ENCODE measurements around the gene EP400. TPM values are rescaled to one million over a fixed set of nuclear protein-coding genes. Genes with fewer than 3 reads are reported as not detected.

EP400 gene
- total and polyA plus RNA-seq, 2 of the 4 experiments (the other 2 are of a cell fraction): 4.3 to 11.4 TPM

GRCh38 chr12:132089407-132089910 lies 139.7 kb downstream of the EP400 start:
- no peak overlapping the region for H2BK15ac ChIP-seq (ENCODE audit: low read depth, low read length)
- no peaks in the 10 kb centered on the region for H3K27me3 ChIP-seq (ENCODE audit: control insufficient read depth, insufficient read depth, low read length)
- H3K14ac ChIP-seq (replicated peaks; ENCODE audit: low read depth, low read length): no peak overlapping the region
- H3K36me3 ChIP-seq (ENCODE audit: control insufficient read depth, insufficient read depth, low read length): peaks cover 2% of the 10 kb centered on the region; the same call in 1 of the 2 replicates
- H4K8ac ChIP-seq (ENCODE audit: low read depth in 2 of 2, low read length in 2 of 2): no peak overlapping the region
- no peaks in the 10 kb centered on the region; the same call in 1 of the 2 replicates for H3K9me1 ChIP-seq (ENCODE audit: insufficient read depth, low read length)
- H3K23ac ChIP-seq (ENCODE audit: low read depth, low read length): no peak overlapping the region
- no peak overlapping the region for H3K4ac ChIP-seq (ENCODE audit: low read depth, low read length)
- no peaks in the 10 kb centered on the region; the same call in 1 of the 2 replicates for H4K20me1 ChIP-seq (ENCODE audit: insufficient read depth, low read length)
- intact Hi-C loops (cut with micrococcal nuclease) (no loop called here), dilution Hi-C loops (cut with HindIII; ENCODE audit: low sequenced_read_pairs, unreplicated experiment) (no loop called here), in situ Hi-C loops (cut with MboI; ENCODE audit: low sequenced_read_pairs) (no loop called here)
- BruUV-seq (replicated peaks): no TSS peak
- no peak overlapping the region for H2AFZ ChIP-seq (replicated peaks; ENCODE audit: low read length, poor library complexity)
- H2BK5ac ChIP-seq (ENCODE audit: low read depth, low read length, poor library complexity, severe bottlenecking): no peak overlapping the region
- no peak for TF ChIP-seq SMC3 (IDR thresholded peaks at IDR 0.05; ENCODE audit: low read depth, low read length)
- no peak for TF ChIP-seq FOS (IDR thresholded peaks at IDR 0.05; ENCODE audit: low read depth, low read length)
- TF ChIP-seq BHLHE40 (IDR thresholded peaks at IDR 0.05; ENCODE audit: low read depth, low read length): no peak
- no peak for TF ChIP-seq MAFK (IDR thresholded peaks at IDR 0.05; ENCODE audit: low read depth, low read length)
- no peak for TF ChIP-seq CEBPB (IDR thresholded peaks at IDR 0.05; ENCODE audit: low read depth, low read length)
- TF ChIP-seq CHD1 (IDR thresholded peaks at IDR 0.05; ENCODE audit: low read depth, low read length): no peak
- TF ChIP-seq ELK1 (IDR thresholded peaks at IDR 0.05; ENCODE audit: borderline replicate concordance, low read depth, low read length): no peak
- no peak for TF ChIP-seq USF2 (IDR thresholded peaks at IDR 0.05; ENCODE audit: low read depth, low read length)
- no peak for TF ChIP-seq MXI1 (IDR thresholded peaks at IDR 0.05; ENCODE audit: borderline replicate concordance, low read depth, low read length)
- no peak for TF ChIP-seq MAZ (IDR thresholded peaks at IDR 0.05; ENCODE audit: borderline replicate concordance, low read depth, low read length)
- no peak overlapping the region for H2BK20ac ChIP-seq (ENCODE audit: low read depth, low read length)
- no peak overlapping the region for H3K56ac ChIP-seq (ENCODE audit: extremely low read depth, insufficient read depth, low read length)
- no peak overlapping the region for H2BK120ac ChIP-seq (ENCODE audit: low read depth, low read length)
- H4K91ac ChIP-seq (ENCODE audit: insufficient read depth, low read depth, low read length): no peak overlapping the region
- H4K5ac ChIP-seq (ENCODE audit: low read depth, low read length): no peak overlapping the region
- H3K18ac ChIP-seq (ENCODE audit: low read depth, low read length): no peak overlapping the region
- H3K4me3 ChIP-seq (ENCODE audit: insufficient read depth, low read depth, low read length): no peak overlapping the region
- peaks cover 8 to 29% of the 10 kb centered on the region in 2 experiments; a peak in 3 of 4 replicates for H3K79me1 ChIP-seq (ENCODE audit: low read depth in 1 of 2, low read length in 2 of 2)
- ATAC-seq (ENCODE audit: low read depth) (no peak), DNase-seq (no peak)
- H3K4me2 ChIP-seq (ENCODE audit: low read depth, low read length): no peak overlapping the region
- H3K9me3 ChIP-seq (ENCODE audit: control insufficient read depth, insufficient read depth, low read length): no peaks in the 10 kb centered on the region
- peaks cover 4% of the 10 kb centered on the region; the same call in 1 of the 2 replicates for H3K4me1 ChIP-seq (ENCODE audit: control insufficient read depth, insufficient read depth, low read length)
- H2AK5ac ChIP-seq (ENCODE audit: low read depth, low read length): no peak overlapping the region
- no peak overlapping the region for H2AK9ac ChIP-seq (replicated peaks; ENCODE audit: low read depth, low read length, poor library complexity)
- WGBS, 2 experiments (ENCODE audit: extremely low coverage in 2 of 2, insufficient read length in 1 of 2): no CpG with 5 or more reads among the region's 4 CpGs
- H3K27ac ChIP-seq (ENCODE audit: insufficient read depth, low read length): no peak overlapping the region
- CTCF ChIA-PET: no interaction called here
- POLR2A ChIA-PET (ENCODE audit: unreplicated experiment): no interaction called here
- H3K9ac ChIP-seq (ENCODE audit: low read depth, low read length): no peak overlapping the region
